NT2/D1 (cell line): ENCODE results near the gene RAB31.

ENCODE experiments used
- SUZ12 ChIP-seq: IDR thresholded peaks from 2 replicates; pipeline ENCODE4 v1.6.1; 2011; ENCODE audit not compliant: insufficient read length, insufficient read depth; ENCODE audit errors: extremely low read depth
- YY1 ChIP-seq: IDR thresholded peaks from 2 replicates; pipeline ENCODE4 v1.6.1; 2011; ENCODE audit not compliant: insufficient read length, insufficient read depth
- ZNF274 ChIP-seq: IDR thresholded peaks from 2 replicates; pipeline ENCODE4 v1.6.1; 2011; ENCODE audit warnings: mild to moderate bottlenecking, low read depth, low read length

GRCh38 chr18:9850309-9850708 lies 142.2 kb downstream of the RAB31 start:
- TF ChIP-seq ZNF274: no peak
- no peak for TF ChIP-seq YY1
- TF ChIP-seq SUZ12: no peak
